Stimulated activated CD8-positive, alpha-beta memory T cell treated with anti-CD3 and anti-CD28 coated beads, Interleukin-12 subunit alpha, Interleukin-12 subunit beta, amount 100 ng/mL, for 24 hours (primary cell): Measurements from ENCODE around the gene VASH1.

Experiments used
- DNase-seq: peaks from one replicate; pipeline ENCODE4 v3.0.0-alpha.2; 2020; ENCODE audit errors: extremely low read depth

Gene VASH1

GRCh38 chr14:76784881-76785280 lies 23.6 kb downstream of the VASH1 start:
- DNase-seq: no peak

- no peak for DNase-seq
These were observed 25.3 kb downstream of the VASH1 start for GRCh38 chr14:76786601-76787000.

- DNase-seq: no peak
These were observed 31.2 kb downstream of the VASH1 start for GRCh38 chr14:76792422-76792821.

- DNase-seq: no peak
These were observed 32.1 kb downstream of the VASH1 start for GRCh38 chr14:76793324-76793723.

- no peak for DNase-seq
These were observed 32.7 kb downstream of the VASH1 start for GRCh38 chr14:76793956-76794355.

- no peak for DNase-seq
These were observed 45.2 kb downstream of the VASH1 start for GRCh38 chr14:76806446-76806845.

- no peak for DNase-seq
These were observed 46.7 kb downstream of the VASH1 start for GRCh38 chr14:76808011-76808410.

- no peak for DNase-seq
These were observed 47.7 kb downstream of the VASH1 start for GRCh38 chr14:76808990-76809389.

- no peak for DNase-seq
These were observed 49.3 kb downstream of the VASH1 start for GRCh38 chr14:76810525-76810924.

- DNase-seq: no peak
These were observed 49.7 kb downstream of the VASH1 start for GRCh38 chr14:76810953-76811400.

- DNase-seq: no peak
These were observed 50.3 kb downstream of the VASH1 start for GRCh38 chr14:76811561-76811960.

GRCh38 chr14:76812093-76812421 lies 50.8 kb downstream of the VASH1 start:
- DNase-seq: no peak

GRCh38 chr14:76812422-76813383 lies 51.4 kb downstream of the VASH1 start, which contains the start of gene ANGEL1:
Gene ANGEL1, minus strand, starts transcription at chr14:76812882. Its CDS starts 55 bp downstream, at chr14:76812827.
- DNase-seq: peak; percentile 90

- DNase-seq: no peak
These were observed 53.7 kb downstream of the VASH1 start for GRCh38 chr14:76814726-76815645.

GRCh38 chr14:76820700-76821099 lies 59.4 kb downstream of the VASH1 start:
- DNase-seq: no peak

- DNase-seq: no peak
These were observed 64.9 kb downstream of the VASH1 start, which contains the start of gene LRRC74A for GRCh38 chr14:76826122-76826521. Gene LRRC74A, plus strand, starts transcription at chr14:76826408. Its CDS starts 290 bp downstream, at chr14:76826698.

GRCh38 chr14:76827696-76828296 lies 66.5 kb downstream of the VASH1 start:
- DNase-seq: no peak

- no peak for DNase-seq
These were observed 67.2 kb downstream of the VASH1 start for GRCh38 chr14:76828339-76829012.

- DNase-seq: no peak
These were observed 67.7 kb downstream of the VASH1 start for GRCh38 chr14:76829013-76829365.

GRCh38 chr14:76829650-76830421 lies 68.6 kb downstream of the VASH1 start:
- no peak for DNase-seq

GRCh38 chr14:76830556-76830955 lies 69.3 kb downstream of the VASH1 start:
- no peak for DNase-seq
